Suppressor macrophage treated with lipopolysaccharide for 4 hours (primary cell): Measurements from ENCODE around the gene STEAP1.
A peak's percentile ranks its signal among the peaks of the same experiment; 100 is the strongest.
"Not testable (repeated sequence)": the region's sequence is repeated elsewhere in the genome, so short reads cannot be mapped to it uniquely, and the experiment has no call there.

Source experiments
- DNase-seq: peaks from one replicate; pipeline ENCODE4 v3.0.0-alpha.2; 2020

Gene STEAP1

DNA sequence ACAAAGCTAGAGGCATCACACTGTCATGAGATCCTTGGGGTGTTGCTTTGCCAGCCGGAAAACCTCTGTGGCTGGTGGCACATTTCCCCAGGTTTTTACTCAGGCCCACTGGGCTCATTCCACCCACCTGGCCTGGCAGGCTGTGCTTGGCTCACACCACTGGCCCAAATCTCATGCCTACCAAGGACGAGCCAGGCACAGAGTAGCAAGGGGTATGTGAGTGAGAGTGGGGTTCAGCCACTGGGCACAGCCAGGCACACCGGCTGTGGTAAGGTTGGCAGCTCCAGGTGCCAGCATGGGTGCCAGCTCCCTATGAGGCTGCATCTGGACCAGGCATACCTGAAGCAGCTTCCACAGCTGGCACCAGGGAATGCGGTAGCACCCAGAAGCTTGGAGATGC is 21.4 kb downstream of the STEAP1 start:
- DNase-seq: no peak

DNA sequence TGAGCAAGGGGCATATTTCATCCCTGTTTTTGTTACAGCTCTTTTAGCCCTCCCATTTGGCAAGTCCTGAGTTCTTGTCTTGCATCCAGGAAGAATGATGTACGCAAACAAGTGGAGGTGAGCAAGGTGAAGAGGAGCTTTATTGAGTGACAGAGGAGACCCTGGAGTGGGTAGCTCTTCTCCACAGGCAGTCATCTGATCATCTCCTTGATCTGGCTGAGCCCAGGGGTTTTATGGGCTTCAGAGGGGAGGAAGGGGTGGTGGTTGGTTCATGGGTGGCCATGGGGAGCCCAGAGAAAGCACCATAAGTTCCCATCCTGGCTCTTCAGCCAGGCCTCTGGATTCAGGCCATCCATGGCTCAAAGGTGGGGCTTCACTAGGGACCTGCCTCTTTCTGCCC is 21.9 kb downstream of the STEAP1 start:
- no peak for DNase-seq

DNA sequence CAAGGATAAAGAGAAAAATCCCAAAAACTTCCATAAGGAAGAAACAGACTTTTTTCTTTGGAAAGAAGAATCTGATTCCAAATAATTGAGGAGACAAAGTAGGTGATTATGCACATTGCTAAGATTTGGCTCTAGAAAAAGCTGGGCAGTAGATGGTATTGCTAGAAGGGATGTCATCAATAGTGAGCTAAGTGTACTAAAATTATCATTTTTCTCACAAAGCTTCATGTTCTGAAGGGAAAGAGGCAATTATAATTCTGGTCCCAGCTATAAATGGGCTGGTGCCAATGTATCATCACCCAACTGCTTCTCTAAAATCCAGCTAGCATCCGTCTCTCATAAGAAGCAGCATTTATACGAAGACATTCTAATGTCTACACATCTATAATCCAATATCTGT is 23.9 kb downstream of the STEAP1 start:
- no peak for DNase-seq

DNA sequence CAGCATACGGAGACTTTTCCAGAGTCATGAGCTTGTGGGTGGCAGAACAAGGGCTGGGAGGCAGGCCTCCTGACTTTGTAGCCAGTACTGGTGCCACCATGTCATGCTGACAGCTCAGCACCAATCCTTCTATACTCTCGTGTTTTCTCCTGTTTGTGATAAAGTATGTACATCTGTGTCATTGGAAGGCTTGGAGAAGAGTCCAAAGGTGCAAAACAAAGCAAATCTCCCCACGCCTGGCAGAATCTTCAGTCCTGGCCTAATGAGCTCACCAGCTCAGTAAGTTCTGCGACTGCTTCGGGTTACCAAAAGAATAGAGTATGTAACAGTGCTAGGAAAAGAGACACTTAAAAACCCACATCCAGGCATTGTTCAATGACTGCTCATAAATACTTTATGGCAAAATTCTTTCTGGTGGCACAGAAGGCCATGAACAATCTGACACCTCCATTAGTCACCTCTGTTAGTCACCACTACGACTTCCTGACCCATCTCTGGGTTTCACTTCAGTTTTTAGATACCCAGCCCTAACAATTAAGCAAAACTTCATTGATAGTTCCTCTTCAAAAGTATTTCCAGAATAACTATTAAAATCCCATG is 24.5 kb downstream of the STEAP1 start:
- DNase-seq: peak; percentile 86

DNA sequence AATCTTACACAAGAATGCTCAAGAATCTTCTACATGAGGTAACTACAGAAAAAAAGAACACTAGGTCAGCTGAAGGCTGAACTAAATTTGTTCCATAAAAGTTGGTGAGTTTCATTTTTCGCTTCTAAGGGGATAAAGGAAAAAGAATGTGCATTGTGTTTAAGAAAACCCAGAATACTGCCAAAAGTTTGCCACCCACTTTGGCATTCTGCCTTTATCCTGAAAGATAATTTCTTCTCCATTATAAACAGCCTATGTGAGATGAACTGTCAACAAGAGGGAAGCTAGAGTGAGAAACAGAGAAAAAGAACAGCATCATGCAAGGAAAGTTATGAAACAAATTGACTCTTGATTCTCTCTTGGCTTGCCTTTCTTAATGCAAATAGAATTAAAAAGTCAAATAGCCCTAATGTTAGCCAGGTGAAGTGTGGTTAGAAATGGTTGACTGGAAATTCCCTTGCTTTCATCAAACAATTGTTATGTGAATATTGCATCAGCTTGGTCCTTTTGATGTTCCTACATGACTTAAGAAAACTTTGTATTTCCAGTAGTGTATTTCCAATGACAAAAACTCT is 25.8 kb downstream of the STEAP1 start:
- no peak for DNase-seq

DNA sequence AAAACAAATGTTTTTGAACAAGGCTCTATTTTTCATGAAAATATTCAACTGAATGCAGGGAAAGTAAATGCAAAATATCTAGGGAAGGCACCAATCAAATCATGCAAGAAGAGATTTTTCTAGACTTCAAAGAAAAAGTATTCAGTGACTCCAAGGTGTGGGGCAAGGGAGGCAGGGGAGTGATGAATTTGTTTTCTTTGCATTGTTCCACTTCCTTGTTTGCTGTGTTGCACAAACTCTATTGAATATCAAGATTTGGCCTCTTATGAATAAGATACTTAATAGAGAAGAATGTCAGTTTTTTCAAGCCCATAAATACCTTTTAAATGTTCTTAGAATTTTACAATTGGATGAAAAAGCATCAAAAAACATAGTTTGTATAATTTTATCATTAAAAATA is 26.4 kb downstream of the STEAP1 start:
- peak; percentile 27 for DNase-seq

DNA sequence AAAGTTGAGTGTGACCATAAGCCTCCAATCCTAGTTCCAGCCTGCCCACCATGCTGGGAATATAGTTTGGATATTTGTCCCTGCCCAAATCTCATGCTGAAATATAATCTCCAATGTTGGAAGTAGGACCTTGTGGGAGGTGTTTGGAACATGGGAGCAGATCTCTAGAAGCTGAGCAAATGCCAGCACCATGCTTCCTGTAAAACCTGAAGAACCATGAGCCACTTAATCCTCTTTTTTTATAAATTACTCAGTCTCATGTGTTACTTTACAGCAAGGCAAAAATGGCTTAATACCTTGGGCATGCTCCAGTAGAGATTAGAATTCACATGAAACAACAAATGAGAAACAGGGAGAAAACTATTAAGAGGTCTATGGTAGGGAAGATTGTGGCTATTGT is 27.2 kb downstream of the STEAP1 start:
- DNase-seq: no peak

DNA sequence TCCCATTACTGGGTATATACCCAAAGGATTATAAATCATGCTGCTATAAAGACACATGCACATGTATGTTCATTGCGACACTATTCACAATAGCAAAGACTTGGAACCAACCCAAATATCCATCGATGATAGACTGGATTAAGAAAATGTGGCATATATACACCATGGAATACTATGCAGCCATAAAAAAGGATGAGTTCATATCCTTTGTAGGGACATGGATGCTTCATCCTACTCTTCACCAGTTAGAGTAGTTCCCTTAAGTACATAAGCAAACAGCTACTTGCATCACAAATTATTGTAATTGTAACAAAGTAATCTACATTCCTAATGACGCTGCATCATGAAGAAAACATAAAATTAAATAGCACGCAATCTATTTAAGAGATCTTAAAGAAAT is 32.0 kb downstream of the STEAP1 start:
- not testable (repeated sequence) for DNase-seq

DNA sequence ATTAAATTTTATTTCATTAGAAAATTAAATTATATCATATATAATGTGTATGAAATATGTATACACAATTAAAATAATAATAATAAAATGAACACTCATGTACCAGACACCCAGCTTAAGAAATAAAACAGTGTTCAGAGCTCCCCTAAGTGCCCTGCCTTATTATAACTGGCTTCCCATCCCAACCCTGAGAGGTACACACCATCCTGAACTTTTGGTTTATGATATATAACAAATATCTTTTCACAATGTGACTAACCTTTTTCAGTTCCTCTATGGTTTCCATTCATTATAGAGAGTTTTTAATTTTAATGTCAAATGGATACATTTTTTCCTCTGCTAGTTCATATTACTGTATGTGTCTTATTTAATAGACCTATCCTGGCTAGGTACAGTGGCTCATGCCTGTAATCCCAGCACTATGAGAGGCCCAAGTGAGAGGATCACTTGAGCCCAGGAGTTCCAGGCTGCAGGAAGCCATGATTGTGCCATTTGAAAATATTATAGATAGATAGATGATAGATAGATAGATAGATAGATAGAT is 33.3 kb downstream of the STEAP1 start:
- no peak for DNase-seq

DNA sequence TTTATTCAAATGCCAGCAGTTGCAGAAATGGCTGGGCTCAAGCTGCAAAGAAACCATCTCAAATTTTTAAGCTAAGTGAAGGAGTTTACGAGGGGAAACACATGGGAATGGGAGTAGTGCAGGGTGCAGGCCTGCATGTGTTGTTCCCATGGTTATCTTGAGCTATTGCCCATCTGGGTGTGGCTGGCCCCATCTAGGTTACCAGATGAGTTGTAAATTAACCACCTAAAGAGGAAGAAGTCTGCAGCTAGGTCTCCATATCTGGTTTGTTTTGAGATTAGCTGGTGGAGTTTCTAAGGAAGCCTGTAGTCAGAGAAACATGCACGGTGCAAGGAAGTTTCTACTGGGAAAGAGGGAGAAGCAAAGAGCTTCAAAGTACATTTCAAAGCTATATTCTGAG is 34.0 kb downstream of the STEAP1 start:
- no peak for DNase-seq

DNA sequence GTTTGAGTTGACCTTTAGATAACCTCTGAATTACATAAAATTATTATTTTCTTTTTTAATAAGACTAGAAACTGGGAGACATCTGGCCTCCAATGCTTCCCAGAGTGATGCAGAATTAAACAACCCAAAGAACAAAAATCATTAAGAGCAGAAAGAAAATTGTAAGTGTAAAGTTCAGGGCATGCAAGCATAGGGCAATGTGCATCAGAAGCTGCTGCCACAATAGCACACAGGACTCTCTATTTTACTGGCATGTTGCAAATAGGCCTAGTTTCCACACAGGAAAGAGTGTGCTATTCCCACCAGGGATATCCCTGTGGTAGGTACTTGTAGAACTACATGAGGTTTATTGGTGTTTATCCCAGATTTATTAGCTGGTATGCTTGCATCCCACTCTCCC is 36.7 kb downstream of the STEAP1 start:
- DNase-seq: no peak

DNA sequence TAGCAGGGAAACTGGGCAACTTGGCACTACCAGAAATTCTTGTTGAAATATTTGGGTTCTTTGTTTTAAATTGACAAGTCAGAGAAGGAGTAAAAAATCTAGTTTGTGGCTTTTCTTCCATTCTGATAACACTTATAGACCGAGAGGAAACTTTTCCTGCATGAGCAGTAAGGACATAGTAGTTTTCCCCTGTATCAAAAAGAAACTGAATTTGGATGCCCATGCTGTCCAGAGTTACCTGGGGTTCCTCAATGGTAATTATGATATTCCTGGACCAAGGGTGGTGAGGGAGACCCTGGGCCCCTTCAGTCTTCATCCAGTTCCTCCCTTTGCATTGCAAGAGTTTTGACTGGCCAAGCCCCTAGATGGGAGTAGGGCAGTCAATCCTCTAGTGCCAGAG is 37.4 kb downstream of the STEAP1 start:
- DNase-seq: no peak

DNA sequence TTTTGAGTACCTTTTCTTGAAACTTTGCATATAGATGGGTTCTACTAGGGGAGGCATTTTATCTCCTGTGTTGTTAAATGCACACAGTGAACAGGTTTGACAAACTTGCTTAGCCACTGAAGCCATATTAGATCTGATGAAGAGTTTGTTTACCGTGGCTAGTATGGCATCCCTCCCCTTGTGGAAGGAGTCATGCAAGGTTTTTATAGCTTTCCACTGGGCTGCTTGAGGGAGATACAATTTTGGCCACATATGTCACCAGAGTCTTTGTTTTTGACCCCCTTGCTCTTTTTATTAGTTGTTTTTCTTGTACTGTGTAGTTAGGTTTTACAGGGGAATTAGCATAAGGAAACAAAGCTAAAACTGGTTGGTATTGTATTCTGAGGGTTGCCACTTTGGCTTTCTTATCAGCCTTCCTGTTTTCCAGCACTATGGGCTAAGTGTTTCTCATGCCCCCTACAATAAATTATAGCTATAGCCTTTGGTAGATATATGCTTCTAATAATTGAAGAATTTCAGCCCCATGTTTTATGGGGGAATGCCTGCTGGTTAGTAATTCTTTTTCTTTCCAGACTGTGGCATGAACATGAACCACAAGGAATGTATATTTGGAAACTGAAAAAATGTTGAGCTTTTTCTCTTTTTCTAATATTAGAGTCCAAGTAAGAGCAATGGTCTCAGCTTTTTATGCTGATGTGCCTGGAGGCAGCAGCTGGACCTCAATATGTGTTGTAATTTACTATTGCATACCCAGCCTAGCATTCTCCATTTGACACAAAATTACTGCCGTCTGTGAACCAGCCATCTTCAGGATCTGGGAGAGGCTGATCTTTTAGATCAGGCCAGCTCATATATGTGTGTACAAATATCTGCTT is 38.8 kb downstream of the STEAP1 start:
- DNase-seq: no peak

DNA sequence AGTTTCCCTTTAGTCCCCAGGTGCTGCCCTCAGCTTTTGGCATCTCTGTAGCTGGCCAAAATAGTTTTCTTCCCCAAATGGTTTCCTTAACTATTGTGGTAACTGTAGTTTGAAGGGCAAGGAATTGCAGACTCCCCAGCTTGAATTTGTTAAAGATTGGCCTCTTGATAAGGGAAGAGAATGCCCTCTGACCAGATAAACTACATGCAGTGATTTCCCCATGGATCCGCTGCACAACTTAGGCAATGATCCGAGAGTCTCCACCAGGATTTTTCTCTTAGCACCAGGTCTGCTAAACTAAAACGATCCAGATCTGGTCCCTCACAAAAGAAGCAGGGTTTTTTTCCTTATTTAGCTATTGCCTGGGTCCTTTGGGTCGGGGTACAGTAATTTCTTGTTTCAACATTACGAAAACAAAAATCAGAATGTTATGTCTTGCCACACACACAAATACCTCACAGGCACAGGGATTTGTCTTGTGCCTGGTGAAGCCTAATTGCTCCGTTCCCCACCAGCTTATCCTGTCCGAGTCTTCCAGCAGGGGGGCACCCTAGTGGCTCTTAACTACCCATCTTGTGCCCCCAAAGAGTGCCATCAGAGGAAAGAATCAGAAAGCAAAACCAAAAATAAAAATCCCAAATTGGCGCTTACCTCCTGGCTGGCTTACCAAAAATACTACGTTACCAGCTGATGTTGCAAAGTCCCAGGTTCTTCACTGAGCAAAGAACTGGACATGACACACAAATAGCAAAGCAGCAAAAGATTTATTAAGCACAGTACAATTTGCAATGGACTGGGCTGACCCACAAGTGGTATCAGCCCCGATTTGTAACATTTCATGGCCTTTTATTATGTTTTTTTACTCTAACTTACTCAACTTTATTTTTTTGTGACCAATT is 40.9 kb downstream of the STEAP1 start:
- DNase-seq: no peak

DNA sequence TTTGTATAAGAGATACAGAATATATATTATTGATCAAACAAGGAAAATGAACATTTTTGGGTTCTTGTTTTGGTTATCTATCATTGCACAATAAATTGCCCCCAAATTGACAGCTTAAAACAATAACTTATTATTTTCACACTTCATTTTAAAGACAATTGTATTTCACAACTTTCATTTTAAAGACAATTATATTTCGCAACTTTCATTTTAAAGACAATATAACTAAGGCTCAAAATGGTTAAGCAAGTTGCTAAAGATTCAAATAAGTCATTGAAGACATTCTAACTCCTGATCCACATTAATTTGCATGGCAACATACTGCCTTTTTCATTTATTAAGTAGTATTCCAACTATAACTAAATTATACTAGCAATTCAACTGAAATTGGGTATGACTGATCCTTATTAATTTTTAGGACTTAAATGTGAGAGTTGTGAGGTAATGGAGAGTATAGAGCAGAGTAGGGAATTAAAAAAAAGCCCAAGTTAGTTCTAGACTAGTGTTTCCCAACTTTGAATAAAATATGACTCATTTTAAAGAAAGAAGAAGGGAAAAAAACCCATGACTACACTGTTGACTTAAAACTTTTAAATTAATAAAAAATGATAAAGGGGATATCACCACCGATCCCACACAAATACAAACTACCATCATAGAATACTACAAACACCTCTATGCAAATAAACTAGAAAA is 47.4 kb downstream of the STEAP1 start:
- DNase-seq: peak; percentile 9

DNA sequence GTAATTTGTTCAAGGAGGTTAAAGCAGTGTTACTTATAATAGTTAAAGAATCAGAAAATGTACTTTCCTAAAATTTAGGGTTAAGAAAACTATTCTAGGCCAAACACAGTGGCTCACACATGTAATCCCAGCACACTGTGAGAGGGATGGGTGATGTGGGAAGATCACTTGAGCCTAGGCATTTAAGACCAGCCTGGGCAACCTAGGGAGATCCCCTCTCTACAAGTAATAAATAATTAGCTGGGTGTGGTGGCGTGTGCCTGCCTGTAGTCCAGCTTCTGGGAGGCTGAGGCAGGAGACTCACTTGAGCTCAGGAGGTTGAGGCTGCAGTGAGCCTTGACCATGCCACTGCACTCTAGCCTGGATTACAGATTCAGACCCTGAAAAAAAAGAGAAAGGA is 53.7 kb downstream of the STEAP1 start:
- DNase-seq: no peak

DNA sequence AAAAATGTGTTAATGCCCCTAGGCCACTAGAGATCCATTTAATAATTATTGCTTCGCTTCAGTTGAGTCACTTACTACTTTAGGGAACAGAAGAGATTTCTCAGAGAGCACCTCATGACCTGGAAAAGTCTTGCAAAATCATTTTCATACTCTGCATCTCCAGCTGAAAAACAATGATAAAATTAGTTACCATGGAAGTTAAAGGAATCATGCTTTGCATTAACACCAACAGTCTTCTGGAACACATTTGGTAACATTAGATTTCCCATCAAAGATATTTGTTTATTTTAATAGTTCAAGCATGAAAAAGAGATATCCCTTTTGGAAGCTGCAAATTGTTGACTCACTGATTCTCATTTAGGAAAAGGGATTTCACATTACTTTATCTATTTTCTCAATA is 55.5 kb downstream of the STEAP1 start:
- DNase-seq: no peak

DNA sequence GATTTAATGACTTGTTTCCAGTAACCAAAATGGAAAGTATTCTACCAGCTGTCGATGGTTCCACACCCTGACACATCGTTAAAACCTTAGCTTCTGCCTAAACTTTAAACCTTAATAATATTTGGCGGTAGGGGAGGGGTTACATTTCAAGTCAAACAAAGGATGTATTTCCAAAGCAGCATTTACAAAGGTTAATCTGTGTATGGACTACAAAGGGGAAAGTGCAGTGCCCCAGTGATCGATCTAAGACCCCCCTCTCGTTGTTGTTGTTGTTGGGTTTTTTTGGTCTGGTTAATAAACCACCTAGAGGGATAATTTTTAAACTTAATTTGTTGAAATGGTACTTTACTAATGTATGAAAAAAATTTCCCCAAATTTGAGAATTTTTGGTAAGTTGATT is 56.2 kb downstream of the STEAP1 start:
- DNase-seq: no peak

DNA sequence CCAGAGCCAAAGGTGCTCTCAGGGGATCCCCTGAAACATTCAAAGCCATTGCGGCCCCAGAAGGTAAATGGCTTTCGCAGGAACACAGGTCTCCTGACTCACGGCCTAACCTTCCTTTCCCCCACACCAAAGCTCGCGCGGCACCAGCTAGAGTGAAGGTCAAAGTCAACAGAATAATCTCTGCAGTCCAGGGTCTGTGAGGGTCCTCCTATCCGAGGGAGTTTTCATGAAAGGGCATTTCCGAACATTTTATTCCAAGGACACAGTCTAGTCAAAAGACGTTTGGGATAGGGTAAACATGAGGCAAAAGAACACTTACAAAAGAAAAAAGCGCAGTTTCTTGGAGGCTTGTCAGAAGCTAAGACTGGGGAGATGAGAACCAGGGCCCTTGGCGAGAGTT is 56.7 kb downstream of the STEAP1 start:
- no peak for DNase-seq

DNA sequence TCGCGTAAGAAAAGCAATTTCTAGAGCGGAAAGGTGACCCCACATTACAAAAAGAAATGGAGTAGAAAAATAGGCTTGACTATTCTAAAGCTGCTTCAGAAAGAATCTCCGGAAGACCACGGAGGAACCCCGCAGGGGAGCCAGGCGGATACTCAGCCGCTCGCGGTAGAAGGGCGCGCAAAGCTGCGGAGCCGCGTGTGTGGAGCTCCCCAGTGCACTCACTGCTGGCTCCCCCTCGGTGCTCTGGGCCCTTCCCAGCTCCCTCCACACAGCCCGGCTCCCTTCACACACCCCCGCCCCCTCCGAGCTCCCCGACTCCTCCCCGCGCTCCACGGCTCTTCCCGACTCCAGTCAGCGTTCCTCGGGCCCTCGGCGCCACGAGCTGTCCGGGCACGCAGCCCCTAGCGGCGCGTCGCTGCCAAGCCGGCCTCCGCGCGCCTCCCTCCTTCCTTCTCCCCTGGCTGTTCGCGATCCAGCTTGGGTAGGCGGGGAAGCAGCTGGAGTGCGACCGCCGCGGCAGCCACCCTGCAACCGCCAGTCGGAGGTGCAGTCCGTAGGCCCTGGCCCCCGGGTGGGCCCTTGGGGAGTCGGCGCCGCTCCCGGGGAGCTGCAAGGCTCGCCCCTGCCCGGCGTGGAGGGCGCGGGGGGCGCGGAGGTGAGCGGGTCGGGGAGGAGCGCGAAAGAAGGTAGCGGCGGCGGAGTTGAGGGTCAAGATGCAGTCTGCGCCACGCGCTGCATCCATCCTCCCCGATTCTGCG is 57.3 kb downstream of the STEAP1 start, which contains the start of gene STEAP2:
TSS of gene STEAP2 (plus strand) at position 350 of the 758 bp plus-strand sequence. CDS start 13,343 bp downstream, outside the sequence.
- DNase-seq: peak; percentile 59

DNA sequence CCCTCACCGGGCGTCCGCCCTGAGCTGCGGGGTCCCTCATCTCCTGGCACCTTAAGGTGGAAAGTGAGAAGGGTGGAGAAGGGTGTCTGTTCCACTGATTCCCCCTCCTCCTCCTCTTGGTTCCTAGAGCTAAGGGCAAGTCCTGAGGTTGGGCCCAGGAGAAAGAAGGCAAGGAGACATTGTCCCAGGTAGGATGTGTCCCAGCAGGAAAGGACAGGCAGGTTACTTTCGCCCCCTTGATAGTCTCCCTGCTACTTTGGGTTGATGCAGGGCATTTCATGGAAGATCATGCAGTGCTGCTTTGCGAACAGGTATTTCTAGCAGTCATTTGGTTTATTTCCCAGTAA is 57.9 kb downstream of the STEAP1 start:
- DNase-seq: no peak

DNA sequence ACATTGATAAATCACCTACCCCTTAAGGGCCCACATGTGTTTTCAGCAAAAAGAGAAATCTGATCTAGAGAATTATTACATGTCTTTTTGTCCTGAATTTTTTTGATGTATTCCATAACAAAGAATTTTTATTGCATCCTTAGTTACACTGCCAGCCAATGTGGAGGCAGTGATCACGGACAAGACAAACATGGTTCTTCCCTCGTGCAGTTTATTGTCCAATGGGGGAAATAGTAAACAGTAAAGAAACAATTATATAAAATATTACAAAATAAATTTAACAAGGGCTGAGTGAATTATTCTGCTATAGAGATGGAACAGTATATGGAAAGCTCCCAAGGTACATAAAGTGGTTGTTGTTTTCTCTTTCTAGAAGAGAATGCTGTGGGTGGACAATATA is 59.3 kb downstream of the STEAP1 start:
- DNase-seq: no peak
